C4-2B (cell line): ENCODE measurements around the gene HOXB4.

Experiments
- H3K27ac ChIP-seq: fragments of 450-650 bp; 2 replicates; pipeline ENCODE4 v1.5.1; 2017
- ZFX ChIP-seq: fragments of 450-650 bp; IDR thresholded peaks from 2 replicates; pipeline ENCODE4 v1.6.1; 2017
- TF ChIP-seq, protein P1 (sequence below): fragments of 450-650 bp; conservative IDR thresholded peaks from 2 replicates; pipeline ENCODE4 v1.5.1; 2017; ENCODE audit warnings: mild to moderate bottlenecking

HOXB4 gene

DNA sequence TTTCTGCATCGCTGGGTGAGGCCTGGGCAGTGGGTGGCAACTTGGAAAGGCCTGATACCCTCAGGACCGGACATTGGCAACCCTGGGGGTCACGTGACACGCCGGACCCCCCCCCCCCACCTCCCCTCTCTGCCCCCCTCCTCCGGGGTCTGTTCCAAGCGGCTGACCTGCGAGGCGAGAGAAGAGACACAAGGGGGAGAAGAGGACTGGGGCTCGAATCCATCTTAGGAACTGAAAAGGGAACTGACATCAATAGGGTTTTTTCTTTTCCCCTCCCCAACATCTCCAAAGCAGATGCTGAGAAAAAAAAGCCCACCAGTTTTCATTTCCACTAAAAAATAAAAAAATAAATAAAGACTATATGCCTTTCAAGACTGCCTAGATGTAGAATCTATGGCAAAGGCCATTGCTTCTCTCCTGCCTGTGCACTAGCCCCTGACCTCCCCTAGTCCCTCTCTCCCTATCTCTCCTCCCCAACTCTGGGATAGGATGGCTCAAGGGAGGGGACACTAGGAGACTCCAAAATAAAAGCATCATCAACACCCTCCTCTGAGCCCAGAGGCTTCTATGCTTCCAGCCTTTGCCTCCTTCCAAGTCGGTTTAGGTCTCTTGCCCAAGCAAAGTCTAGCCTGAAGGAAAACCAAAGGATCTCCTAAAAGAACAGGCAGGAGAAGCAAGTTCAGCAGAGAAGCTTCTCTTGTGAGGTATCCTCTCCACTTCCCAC lies 25.5 kb downstream of the HOXB4 start:
- no peak for TF ChIP-seq ZFX
- TF ChIP-seq, protein P1, sequence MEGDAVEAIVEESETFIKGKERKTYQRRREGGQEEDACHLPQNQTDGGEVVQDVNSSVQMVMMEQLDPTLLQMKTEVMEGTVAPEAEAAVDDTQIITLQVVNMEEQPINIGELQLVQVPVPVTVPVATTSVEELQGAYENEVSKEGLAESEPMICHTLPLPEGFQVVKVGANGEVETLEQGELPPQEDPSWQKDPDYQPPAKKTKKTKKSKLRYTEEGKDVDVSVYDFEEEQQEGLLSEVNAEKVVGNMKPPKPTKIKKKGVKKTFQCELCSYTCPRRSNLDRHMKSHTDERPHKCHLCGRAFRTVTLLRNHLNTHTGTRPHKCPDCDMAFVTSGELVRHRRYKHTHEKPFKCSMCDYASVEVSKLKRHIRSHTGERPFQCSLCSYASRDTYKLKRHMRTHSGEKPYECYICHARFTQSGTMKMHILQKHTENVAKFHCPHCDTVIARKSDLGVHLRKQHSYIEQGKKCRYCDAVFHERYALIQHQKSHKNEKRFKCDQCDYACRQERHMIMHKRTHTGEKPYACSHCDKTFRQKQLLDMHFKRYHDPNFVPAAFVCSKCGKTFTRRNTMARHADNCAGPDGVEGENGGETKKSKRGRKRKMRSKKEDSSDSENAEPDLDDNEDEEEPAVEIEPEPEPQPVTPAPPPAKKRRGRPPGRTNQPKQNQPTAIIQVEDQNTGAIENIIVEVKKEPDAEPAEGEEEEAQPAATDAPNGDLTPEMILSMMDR: no peak
- no peak overlapping the region for H3K27ac ChIP-seq

- H3K27ac ChIP-seq: no peak overlapping the region
- TF ChIP-seq ZFX: no peak
- TF ChIP-seq, protein P1: no peak
Measured at GRCh38 chr17:48551596-48552465, 26.3 kb downstream of the HOXB4 start.

DNA sequence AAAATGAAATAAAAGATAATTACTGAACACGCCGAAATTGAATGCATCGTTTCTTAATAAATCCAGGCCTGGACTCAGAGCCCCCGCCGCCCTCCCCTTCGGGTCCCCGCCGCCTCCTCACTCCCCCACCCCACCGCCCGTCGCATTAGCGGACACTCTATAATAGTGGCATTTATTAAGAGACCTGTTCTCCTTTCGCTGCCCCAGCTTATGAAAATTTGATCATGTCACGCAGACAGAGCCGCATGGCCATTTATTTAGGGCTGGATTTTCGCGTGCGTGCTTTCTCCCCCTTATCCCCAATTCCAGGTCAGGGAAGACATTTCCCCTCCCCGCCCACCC lies 27.0 kb downstream of the HOXB4 start:
- TF ChIP-seq ZFX: no peak
- TF ChIP-seq, protein P1: no peak

DNA sequence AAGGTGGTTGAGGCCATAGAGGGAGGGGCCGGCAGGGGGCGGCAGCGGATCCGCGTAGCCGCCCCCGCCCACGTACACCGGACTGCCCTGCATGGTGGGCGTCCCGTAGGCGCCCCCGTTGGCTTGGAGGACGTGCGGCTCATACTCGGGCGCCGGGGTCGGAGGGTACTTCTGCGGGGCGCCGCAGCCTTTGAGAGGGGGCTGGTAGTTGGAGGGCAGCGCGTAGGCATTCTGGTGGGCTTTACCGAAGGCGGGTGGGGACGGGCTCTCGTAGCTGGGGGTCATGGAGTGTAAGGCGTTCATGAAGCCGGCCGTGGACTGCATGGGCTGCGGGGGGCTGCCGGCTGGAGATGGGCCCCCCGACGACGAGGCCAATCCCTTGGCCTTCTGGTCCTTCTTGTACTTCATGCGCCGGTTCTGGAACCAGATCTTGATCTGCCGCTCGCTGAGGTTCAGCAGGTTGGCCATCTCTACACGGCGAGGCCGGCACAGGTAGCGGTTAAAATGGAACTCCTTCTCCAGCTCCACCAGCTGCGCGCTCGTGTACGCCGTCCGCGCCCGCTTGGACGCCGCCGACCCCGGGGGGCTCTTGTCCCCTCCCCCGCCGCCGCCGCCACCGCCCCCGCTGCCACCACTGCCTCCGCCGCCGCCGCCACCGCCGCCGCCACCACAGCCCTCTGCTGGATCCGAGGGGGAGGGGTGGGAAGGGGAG lies 27.5 kb downstream of the HOXB4 start:
- TF ChIP-seq, protein P1: no peak
- TF ChIP-seq ZFX: no peak
- H3K27ac ChIP-seq: no peak overlapping the region

More for the DNA sequence above, 27.0 kb downstream of the HOXB4 start:
- H3K27ac ChIP-seq: no peak overlapping the region

- no peak overlapping the region for H3K27ac ChIP-seq
- TF ChIP-seq, protein P1: no peak
- TF ChIP-seq ZFX: no peak
Measured at GRCh38 chr17:48549914-48550501, 28.1 kb downstream of the HOXB4 start.

- no peak overlapping the region for H3K27ac ChIP-seq
- TF ChIP-seq ZFX: no peak
- TF ChIP-seq, protein P1: no peak
Measured at GRCh38 chr17:48549281-48549630, 28.9 kb downstream of the HOXB4 start.
